Kidney (tissue), 14 donors: Measurements from ENCODE around the gene PTPRM. TPM values are rescaled to one million over a fixed set of nuclear protein-coding genes. Genes with fewer than 3 reads are reported as not detected.
A peak's percentile ranks its signal among the peaks of the same experiment; 100 is the strongest.

Experiments used
- DNase-seq, 5 donors: peaks; one replicate each; pipeline ENCODE4 v3.0.0-alpha.2; 2013 to 2020
- FAIRE-seq: peaks from 2 replicates; lab custom pipeline; 2012; peaks lifted over from hg19 to GRCh38; lab: Jason Lieb, UNC
- H3K27ac ChIP-seq, 2 donors: one replicate each; pipeline ENCODE4 v1.7.0; 2013; ENCODE audit warnings: low read depth in 2 of 2, low read length in 2 of 2, inconsistent platforms in 1 of 2
- H3K27me3 ChIP-seq: one replicate; pipeline ENCODE4 v1.7.1; 2013; ENCODE audit warnings: low read length, inconsistent platforms; ENCODE audit not compliant: control insufficient read depth, insufficient read depth
- H3K36me3 ChIP-seq, 3 donors: one replicate each; pipeline versions ENCODE4 v1.7.0 to v1.7.1; 2013; ENCODE audit warnings: low read length in 3 of 3, control low read depth in 1 of 3, inconsistent platforms in 1 of 3; ENCODE audit not compliant: insufficient read depth in 3 of 3, control insufficient read depth in 2 of 3
- H3K4me1 ChIP-seq, 3 donors: one replicate each; pipeline versions ENCODE4 v1.7.0 to v1.7.1; 2013; ENCODE audit warnings: low read length in 3 of 3, inconsistent platforms in 1 of 3, low read depth in 1 of 3; ENCODE audit not compliant: control insufficient read depth in 2 of 3, insufficient read depth in 2 of 3
- H3K4me3 ChIP-seq, 3 donors: one replicate each; pipeline versions ENCODE4 v1.7.0 to v1.8.1; 2013; ENCODE audit warnings: low read length in 3 of 3, control low read depth in 1 of 3, inconsistent platforms in 1 of 3
- H3K9ac ChIP-seq, 3 donors: one replicate each; pipeline versions ENCODE4 v1.7.0 to v1.7.1; 2013; ENCODE audit warnings: low read length in 3 of 3, control low read depth in 1 of 3, inconsistent platforms in 1 of 3
- H3K9me3 ChIP-seq, 3 donors: one replicate each; pipeline versions ENCODE4 v1.7.0 to v1.7.1; 2013; ENCODE audit warnings: low read length in 3 of 3, control low read depth in 1 of 3, inconsistent platforms in 1 of 3; ENCODE audit not compliant: control insufficient read depth in 2 of 3, insufficient read depth in 1 of 3
- CTCF ChIP-seq: IDR thresholded peaks from 3 replicates; pipeline ENCODE4 v1.5.1; 2012; ENCODE audit warnings: mild to moderate bottlenecking, moderate library complexity, borderline replicate concordance; ENCODE audit not compliant: insufficient read depth; ENCODE audit errors: extremely low read depth
- intact Hi-C: fragments of 100-400 bp; cut with DNase I; formaldehyde crosslinking; loops from one replicate; pipeline ENCODE4 v1.11.1; 2022
- polyA plus RNA-seq: library from polyadenylated mRNA; stranded (reverse); fragments of 350-450 nt; fragmentation: Illumina TruSeq; extraction: RNeasy Lipid Tissue Mini Kit (QIAGEN cat#74804); gene quantifications from one replicate; pipeline ENCODE4 v1.2.3, GENCODE V29; 2014; ENCODE audit warnings: low read depth, low replicate concordance; ENCODE audit not compliant: insufficient read depth
- total RNA-seq: library from RNA; stranded (reverse); fragmentation: NEBNext Ultra II Directional; extraction: Animal tissue kit (Norgen Biotek cat#: 25700); gene quantifications from one replicate; pipeline ENCODE4 v1.2.1, GENCODE V29; 2021
- donor health status: control.
- donor health status: control.
- donor health status: control.
- donor health status: control.
- donor health status: control.
- donor health status: DM: yes; HTN: yes; CAD: no.
- donor health status: Normal renal cell carcinoma (clear cell type).

Gene PTPRM
- total and polyA plus RNA-seq, 2 donors from 2014 or later = 52.4 to 98.9 TPM

GRCh38 chr18:7870855-7871254, 303.7 kb downstream of the PTPRM start:
- H3K9me3 ChIP-seq = peaks cover 0 to 2% (median 0%) of the 10 kb centered on the region in 3 donors
- H3K27me3 ChIP-seq = no peaks in the 10 kb centered on the region
- FAIRE-seq = no peak
- no peak for TF ChIP-seq CTCF
- no peak overlapping the region for H3K9ac ChIP-seq
- H3K27ac ChIP-seq = no peak overlapping the region
- peak in 1 of 5 donors; percentile 32 for DNase-seq
- no peaks in the 10 kb centered on the region for H3K4me1 ChIP-seq
- intact Hi-C loops = no loop called here
- H3K4me3 ChIP-seq = no peak overlapping the region
- H3K36me3 ChIP-seq = no peaks in the 10 kb centered on the region

GRCh38 chr18:7871560-7872456, 304.7 kb downstream of the PTPRM start:
- Histone ChIP-seq H3K27ac (no peak overlapping the region), H3K4me1 (no peaks in the 10 kb centered on the region), H3K36me3 (no peaks in the 10 kb centered on the region), H3K9me3 (peaks cover 0 to 3% (median 0%) of the 10 kb centered on the region in 3 donors), H3K4me3 (no peak overlapping the region), H3K27me3 (no peaks in the 10 kb centered on the region), H3K9ac (no peak overlapping the region)
- no peak for FAIRE-seq
- intact Hi-C loops = no loop called here
- DNase-seq = no peak
- no peak for TF ChIP-seq CTCF

- Histone ChIP-seq H3K27me3 (no peaks in the 10 kb centered on the region), H3K4me1 (peaks cover 0 to 3% (median 0%) of the 10 kb centered on the region in 3 donors), H3K36me3 (no peaks in the 10 kb centered on the region), H3K9me3 (peaks cover 0 to 3% (median 0%) of the 10 kb centered on the region in 3 donors), H3K27ac (no peak overlapping the region), H3K9ac (no peak overlapping the region), H3K4me3 (no peak overlapping the region)
- intact Hi-C loops = no loop called here
- DNase-seq (no peak), FAIRE-seq (no peak)
- TF ChIP-seq CTCF = peak; percentile 6
These were observed 305.5 kb downstream of the PTPRM start for GRCh38 chr18:7872569-7872968.
